COLO668 (cell line): ENCODE measurements around the gene UBD.

Source experiments
- DNase-seq: peaks from one replicate; lab custom pipeline; 2025; ENCODE audit not compliant: unreplicated experiment; lab: John Stamatoyannopoulos, UW

UBD gene

DNA sequence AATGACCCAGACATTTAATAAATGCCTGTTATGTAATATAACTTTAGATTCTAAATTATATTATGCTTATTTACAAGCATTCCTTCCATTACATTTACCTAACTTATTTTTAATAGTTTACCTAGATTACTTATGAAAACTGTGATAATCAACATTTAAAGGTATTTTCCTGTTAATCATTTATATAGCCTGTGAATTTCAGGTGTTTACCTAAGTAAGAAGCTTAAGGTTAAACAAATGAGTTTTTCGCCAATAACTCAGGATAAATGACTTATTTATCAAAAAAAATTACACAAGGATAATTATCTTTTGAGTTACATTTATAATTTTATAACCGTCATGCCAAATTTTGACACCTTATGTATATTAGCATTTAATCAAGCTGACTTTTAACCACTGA, 35.5 kb downstream of the UBD start:
- DNase-seq: no peak

DNA sequence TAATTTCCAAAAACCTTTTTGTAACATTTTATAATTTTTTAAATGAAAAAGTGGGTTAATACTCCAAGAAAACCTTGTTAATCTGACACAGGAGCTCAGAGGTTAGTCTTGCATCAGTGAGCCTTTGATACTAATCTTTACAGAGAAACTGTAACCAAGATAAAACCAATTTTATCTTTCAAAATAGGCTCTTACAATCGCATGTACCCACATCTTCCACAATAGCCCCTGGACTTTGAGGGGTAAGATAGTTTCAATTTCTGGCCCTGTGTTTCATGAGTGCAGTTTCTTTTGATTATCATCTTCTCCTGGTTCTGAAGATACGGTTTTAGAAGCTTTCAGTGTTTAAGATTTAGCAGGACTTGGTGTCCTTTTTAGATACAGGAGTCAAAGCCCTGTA, 37.3 kb downstream of the UBD start:
- no peak for DNase-seq

DNA sequence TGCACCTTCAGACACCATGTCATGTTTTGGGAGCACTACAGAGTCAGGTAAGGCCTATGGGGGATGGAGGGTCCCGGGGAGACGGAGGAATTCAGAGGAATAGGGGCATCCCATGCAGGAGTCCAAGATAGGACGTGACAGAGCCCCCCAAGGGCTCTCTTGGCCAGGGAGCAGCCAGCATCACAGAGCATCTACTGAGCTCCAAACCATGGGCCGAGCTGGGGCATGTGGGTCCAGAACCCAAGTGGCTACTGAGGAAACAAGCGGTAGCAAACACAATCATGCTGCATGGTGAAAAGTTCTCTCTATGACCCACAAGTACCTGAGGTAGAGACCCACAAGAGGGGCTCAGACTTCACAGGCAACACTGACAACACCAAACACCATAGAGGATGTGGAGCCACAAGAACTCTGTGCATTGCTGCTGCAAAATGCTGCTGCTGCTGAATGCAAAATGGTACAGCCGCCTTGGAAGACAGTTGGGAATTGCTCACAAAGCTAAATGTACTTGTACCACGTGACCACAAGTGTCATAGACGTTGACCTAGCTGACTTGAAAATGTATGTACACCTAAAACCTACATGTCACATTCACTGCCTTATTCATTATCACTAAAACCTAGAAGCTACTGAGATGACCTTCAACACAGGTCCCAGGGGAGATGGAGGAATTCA, 38.4 kb downstream of the UBD start:
- no peak for DNase-seq

DNA sequence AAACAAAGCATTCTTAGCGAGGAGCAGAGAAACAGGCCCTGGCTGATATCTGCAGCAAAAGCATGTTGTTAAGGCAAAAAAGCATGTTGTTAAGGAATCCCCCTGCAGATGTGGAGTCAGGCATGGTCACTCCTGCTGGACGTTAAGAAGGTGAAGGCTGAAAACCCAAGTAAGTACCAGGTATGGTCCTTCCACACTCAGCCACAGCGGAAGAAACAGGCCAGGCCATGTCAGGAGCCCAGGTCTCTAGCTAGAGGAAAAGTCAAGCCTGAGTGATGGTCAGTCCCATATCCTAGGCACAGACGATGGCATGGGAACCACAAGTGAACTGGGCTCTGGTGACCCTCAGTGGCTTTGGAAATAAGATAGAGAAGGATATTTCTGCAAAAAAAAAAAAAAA, 39.3 kb downstream of the UBD start:
- no peak for DNase-seq

DNA sequence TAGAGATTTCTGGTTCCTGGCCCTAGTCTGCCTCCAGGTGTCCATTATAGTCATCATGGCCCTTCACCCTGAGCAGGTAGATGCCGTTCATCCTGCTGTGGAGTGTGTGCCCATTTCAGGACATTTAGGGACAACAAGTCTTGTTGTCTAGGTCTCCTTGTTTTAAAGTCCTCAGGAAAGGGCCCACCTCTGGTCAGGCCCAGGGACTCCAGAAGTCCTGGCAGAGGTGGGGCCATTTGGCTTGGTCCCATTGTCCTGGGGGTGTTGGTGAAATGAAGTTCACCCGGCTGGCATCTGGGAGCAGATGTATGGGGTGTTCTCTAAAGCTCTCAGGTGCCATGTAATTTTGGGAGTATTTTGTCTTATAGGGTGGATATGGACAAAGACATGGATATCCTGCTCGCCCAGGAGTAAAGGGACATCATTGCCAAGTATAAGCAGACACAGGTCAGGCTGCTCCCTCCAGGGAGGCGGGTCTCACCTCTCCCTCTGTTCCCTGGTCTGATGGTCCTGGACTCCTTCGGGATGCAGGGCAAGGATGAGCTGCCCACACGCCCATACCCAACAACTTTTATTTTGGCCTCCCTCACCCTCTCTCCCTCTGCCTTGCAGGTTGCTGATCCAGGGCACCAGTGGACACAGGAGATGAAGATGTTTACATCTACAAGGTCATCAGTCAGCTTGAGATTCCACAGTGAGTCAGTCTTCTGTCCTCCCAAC, 40.1 kb downstream of the UBD start:
- DNase-seq: no peak

DNA sequence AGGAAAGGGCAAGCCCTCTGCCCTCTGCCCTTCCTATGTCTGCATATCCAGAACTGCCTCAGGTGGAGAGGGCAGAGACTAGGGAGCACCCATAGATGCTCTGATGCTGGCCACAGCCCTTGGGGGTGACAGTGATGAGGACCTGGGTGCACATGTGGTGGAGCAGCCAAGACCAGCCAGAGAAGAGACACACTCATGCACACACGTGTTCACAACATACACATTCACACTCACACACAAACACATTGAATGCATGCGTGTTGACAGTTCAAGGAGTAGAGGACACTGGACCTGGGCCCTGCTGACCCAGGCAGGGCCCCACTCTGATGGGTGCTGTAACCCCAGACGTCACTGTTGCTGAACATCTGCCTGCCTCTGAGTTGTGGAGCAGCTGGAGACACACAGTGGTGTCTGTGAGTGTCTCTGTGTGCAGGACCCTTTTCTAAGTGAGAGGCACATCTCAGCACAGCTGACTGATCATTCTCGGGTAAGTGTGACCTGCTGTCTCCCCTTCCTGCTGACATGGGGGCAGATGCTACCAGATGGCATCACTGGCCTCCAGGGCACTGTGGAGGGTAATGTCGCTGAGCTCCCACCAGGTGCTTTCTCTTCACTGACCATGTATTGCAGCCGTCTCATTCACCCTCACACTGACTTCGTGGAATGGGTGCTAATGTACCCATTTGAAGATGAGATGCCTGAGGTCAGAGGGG, 41.6 kb downstream of the UBD start:
- no peak for DNase-seq

DNA sequence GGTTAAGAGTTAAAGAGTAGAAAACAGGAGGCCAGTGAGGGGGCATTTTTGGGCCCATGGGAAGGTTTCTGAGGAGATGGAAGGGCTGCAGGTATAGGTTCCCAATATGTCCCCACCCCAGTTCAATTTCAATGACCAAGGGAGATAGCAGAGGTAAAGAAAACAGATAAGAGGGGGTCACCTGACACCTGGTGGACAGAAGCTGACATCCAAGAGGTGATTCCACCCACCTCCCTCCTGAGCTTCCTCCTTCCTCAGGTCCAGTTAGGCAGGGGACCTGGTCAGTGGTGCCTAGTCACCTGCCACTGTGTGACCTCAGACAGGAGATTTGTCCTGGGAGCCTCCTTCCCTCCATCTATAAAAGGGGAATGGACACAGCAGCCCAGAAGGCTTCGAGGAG, 42.3 kb downstream of the UBD start:
- DNase-seq: no peak

DNA sequence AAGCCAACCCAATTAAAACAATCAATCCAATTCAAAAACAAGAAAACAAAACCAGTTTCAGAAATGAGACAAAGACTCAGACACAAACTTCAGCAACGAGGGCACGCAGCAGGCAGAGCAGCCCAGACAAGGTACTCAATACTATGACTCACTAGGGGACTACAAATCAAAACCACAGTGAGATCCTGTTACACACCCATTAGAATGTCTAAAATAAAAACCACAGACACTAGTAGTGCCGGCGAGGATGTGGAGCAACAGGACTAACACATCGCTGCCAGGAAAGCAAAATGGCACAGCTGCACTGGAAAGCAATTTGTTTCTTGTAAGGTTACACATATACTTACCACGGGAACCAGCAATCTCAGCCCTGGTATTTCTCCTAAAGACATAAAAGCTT, 43.4 kb downstream of the UBD start:
- peak; percentile 4 for DNase-seq

DNA sequence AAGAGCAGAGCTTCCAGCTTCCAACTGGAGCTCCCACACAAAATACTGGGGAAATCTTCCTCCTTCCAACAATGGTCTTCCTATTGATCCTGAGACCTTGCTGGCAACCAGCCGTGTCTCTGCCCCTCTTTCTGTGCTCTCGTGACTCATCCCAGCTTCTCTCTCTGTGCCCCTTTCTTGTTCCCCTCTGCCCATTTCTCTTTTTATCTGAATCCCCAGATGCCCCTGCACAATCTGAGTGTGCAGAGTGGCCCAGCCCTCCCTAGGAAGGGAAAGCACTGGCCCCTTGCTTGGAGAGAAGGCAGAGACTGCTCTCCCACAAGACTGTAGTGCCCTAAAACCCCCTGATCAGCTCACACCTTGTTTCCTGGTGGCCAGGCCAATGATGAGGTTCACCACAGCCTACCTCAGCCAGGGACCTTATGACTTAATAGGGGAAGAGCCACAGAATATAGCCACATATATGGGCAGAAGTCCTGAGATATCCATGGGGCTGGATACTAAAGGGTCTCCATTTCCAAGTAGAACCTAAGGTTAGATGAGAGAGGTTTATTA, 48.7 kb downstream of the UBD start:
- DNase-seq: no peak

DNA sequence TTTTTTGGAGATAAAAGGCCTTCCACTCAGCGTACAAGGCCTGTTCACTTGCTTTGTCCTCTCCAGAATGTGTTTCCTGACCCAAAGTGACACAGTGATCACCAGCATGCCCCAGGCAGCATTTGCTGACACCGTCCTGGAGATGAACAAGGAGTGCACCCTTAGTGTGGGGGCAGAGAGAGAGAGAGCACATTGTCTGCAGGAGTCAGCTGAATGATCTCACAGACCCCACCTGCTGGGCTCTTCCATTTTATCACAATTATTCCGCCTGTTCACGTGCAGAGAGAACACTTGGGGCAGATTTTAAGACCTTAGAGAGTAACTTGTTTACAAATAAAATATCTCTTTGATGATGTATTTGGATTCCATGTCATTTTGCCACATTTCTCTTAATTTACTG, 49.3 kb downstream of the UBD start:
- no peak for DNase-seq

DNA sequence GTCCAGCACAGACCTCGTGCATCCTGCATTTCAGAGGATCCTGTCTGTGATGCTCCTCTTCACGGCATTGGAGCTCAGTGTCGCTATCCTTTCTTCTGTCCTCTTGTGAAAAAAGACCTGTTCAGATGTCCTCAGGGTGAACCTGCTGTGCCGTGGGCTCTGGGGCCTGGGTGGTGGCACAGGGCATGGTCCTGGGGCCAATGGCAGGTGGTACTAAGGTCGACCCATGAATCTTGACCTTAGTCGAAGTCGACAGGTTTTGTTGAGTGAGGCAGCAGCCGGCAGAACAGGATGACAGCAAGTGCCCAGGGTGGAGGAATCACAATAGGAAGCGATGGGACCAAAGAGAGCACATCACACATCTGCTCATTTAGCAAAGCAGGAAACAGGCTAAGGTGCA, 49.8 kb downstream of the UBD start:
- no peak for DNase-seq

DNA sequence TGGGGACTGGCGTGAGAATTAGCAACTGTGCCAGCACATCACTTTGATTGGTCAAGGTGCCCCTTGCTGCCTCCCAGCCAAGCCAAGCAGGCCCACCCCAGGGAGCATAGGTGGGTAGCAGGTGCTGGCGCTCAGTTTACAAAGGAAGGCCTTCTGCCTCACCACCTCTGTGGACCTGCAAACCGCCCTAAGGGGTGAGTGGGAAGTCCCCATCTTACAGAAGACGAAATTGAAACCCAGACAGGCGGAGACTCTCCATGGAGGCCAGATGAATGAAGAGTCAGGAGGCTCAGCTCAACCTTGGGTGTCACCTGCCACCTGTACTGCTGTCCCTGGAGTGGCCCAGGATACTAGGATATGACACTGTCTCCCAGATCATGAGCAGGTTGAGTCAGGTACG, 50.3 kb downstream of the UBD start:
- DNase-seq: no peak

DNA sequence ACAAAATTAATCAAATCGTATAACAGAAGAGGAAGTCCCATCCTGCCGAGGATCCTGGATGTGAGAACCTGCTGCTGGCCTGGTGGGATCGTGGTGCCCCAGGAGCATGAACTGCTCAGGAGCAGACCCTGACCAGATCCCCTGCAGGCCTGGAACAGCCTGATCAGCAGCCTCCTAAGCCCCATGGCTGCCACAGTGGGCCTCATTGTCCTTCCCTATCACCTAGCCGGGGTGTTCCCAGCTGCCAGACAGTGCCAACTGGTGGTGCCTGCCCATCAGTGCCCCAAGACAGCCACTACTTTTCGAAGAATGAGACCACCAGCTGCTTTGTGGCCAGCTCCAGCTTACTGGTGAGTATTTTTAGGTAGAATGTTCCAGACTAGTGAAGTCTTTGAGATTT, 52.2 kb downstream of the UBD start:
- no peak for DNase-seq

DNA sequence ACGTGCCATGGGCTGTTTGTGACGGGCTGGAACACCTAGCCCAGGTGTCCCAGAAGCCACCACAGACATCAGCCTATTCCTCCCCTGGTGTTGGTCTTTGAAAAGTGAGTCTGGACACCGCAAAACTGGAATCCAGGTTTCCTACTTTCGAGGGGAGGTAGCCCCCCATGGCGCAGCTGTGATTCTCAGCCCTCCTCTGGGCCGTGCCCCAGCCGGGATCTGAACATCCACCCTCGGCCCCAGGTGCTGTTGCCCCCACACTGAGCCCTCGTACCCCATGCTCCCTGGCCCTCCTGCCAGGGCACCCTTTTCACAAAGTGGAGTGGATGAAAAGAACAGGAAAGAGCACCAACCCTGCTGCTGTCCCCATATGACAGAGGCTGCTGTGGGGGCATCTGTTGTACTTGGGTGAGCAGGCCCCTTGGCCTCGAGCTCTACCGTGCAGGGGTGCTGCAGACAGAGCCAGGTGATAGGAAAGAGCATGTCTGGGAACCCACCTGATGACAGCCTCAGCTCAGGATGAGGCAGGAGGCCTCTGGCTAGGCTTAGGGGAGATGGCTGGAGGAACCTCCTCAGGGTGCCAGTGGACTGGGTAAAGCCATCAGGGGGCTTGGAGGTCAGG, 53.0 kb downstream of the UBD start:
- no peak for DNase-seq

DNA sequence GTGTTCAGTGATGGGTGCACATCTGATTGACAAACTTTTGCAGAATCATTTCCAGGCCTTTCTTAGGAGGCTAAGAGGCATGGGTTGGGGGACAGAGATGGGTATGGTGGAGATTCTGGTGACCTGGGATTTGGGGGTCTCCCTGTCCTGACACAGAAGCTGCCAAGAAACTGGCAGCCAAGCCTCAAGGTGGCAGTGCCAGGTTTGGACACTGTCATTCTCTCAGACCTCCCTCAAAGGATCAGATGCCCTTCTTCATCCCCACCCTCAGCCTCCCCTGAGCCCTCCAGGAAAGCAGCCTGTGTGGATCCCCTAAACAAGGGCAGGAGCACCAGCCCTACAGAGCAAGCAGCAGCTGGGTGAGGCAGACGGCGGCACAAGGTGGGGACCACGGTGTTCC, 53.7 kb downstream of the UBD start:
- no peak for DNase-seq
